Activated naive CD8-positive, alpha-beta T cell treated with anti-CD3 and anti-CD28 coated beads, Interleukin-2, amount 10 ng/mL, durations not matched to agents 7 days and 5 days (primary cell): Measurements from ENCODE around the gene TCF21. TPM values are rescaled to one million over a fixed set of nuclear protein-coding genes. Genes with fewer than 3 reads are reported as not detected.
A peak's percentile ranks its signal among the peaks of the same experiment; 100 is the strongest.
"Not testable (repeated sequence)": the region's sequence is repeated elsewhere in the genome, so short reads cannot be mapped to it uniquely, and the experiment has no call there.

Experiments
- ATAC-seq: fragments of 150-1000 bp; cut with Tn5 transposase; one replicate; pipeline ENCODE4 v1.10.0; 2021; ENCODE audit warnings: low read depth, moderate library complexity
- POLR2A ChIA-PET: fragments of 350-600 bp; sonication (Branson Sonifier 250); formaldehyde crosslinking; loops from one replicate; lab custom pipeline; 2021; ENCODE audit warnings: antibody characterized with exemption; lab: Charles Lee
- DNase-seq: peaks from one replicate; pipeline ENCODE4 v3.0.0; 2021
- H3K27ac Mint-ChIP-seq: one replicate; pipeline ENCODE4 v1.8.0; 2022; ENCODE audit warnings: mild to moderate bottlenecking, mixed read lengths
- H3K27me3 Mint-ChIP-seq: one replicate; pipeline ENCODE4 v1.8.0; 2022; ENCODE audit warnings: mild to moderate bottlenecking, moderate library complexity, mixed read lengths
- H3K36me3 Mint-ChIP-seq: one replicate; pipeline ENCODE4 v1.8.0; 2021; ENCODE audit warnings: mild to moderate bottlenecking, mixed read lengths
- H3K4me1 Mint-ChIP-seq: one replicate; pipeline ENCODE4 v1.8.0; 2021; ENCODE audit warnings: mixed read lengths
- H3K4me3 Mint-ChIP-seq: one replicate; pipeline ENCODE4 v1.8.0; 2022; ENCODE audit warnings: mild to moderate bottlenecking, moderate library complexity, mixed read lengths
- H3K9me3 Mint-ChIP-seq: one replicate; pipeline ENCODE4 v1.8.0; 2021; ENCODE audit warnings: mixed read lengths
- total RNA-seq, 2 experiments: library from RNA; stranded (reverse); gene quantifications; one replicate each; pipeline ENCODE4 v1.2.3, GENCODE V29; 2021

TCF21 gene
- not detected for total RNA-seq

DNA sequence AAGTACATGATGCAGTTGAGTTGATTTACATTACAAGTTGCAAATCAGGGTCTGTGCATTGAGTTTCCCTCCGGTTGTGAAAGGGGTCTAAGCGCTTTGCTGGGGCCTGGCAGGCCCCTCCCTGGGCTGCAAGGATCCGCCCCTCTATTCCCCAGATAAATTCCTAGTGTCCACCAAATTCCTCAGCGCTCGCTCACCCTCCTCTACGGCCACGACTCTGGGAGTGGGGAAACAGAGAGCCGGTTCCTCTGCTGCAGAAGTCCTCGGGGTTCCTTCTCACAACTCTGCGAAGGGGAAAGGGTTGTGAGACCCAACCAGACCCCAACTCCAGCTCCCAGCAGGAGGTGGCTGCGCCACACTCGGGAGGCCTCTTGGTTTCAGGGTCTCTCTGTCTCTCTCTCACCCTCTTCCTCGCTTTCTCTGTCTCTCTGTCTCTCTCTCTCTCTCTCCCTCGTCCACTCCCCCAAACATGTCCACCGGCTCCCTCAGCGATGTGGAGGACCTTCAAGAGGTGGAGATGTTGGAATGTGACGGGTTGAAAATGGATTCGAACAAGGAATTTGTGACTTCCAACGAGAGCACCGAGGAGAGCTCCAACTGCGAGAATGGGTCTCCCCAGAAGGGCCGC, at the start of gene TCF21:
TCF21 (plus strand) TSS at position 185 of the 628 bp plus-strand sequence; CDS start at position 470, 285 bp downstream.
- Mint-ChIP-seq H3K36me3 (no peaks in the 10 kb centered on the region), H3K9me3 (no peaks in the 10 kb centered on the region), H3K27ac (peak within 1 kb of the TSS; percentile 32), H3K4me1 (peaks cover 14% of the 10 kb centered on the region), H3K27me3 (peaks cover 81% of the 10 kb centered on the region), H3K4me3 (no peak within 1 kb of the TSS)
- ATAC-seq = no peak
- POLR2A ChIA-PET = no interaction called here
- DNase-seq = no peak

GRCh38 chr6:133841176-133841575, 47.7 kb upstream of the TCF21 start:
- Mint-ChIP-seq H3K27ac (no peak overlapping the region), H3K9me3 (no peaks in the 10 kb centered on the region), H3K4me3 (no peak overlapping the region), H3K36me3 (no peaks in the 10 kb centered on the region), H3K27me3 (peaks cover 38% of the 10 kb centered on the region), H3K4me1 (peaks cover 3% of the 10 kb centered on the region)
- no peak for DNase-seq
- no peak for ATAC-seq
- POLR2A ChIA-PET = no interaction called here

- POLR2A ChIA-PET = no interaction called here
- Mint-ChIP-seq H3K4me3 (no peak overlapping the region), H3K27ac (no peak overlapping the region), H3K4me1 (peaks cover 2% of the 10 kb centered on the region), H3K36me3 (no peaks in the 10 kb centered on the region), H3K9me3 (no peaks in the 10 kb centered on the region), H3K27me3 (peaks cover 39% of the 10 kb centered on the region)
- DNase-seq = no peak
- no peak for ATAC-seq
Measured at GRCh38 chr6:133843098-133843497, 45.8 kb upstream of the TCF21 start.

GRCh38 chr6:133844709-133845108, 44.2 kb upstream of the TCF21 start:
- peaks cover 36% of the 10 kb centered on the region for H3K27me3 Mint-ChIP-seq

GRCh38 chr6:133854041-133854363, 34.9 kb upstream of the TCF21 start:
- H3K27me3 Mint-ChIP-seq = peaks cover 59% of the 10 kb centered on the region
- H3K9me3 Mint-ChIP-seq = peaks cover 2% of the 10 kb centered on the region
- no peak overlapping the region for H3K4me3 Mint-ChIP-seq

More at GRCh38 chr6:133844709-133845108, 44.2 kb upstream of the TCF21 start:
- Mint-ChIP-seq H3K36me3 (no peaks in the 10 kb centered on the region), H3K4me1 (no peaks in the 10 kb centered on the region), H3K9me3 (no peaks in the 10 kb centered on the region), H3K27ac (no peak overlapping the region), H3K4me3 (no peak overlapping the region)
- DNase-seq (no peak), ATAC-seq (no peak)
- POLR2A ChIA-PET = no interaction called here

GRCh38 chr6:133854364-133855275, 34.3 kb upstream of the TCF21 start:
- POLR2A ChIA-PET = no interaction called here
- DNase-seq = no peak
- Mint-ChIP-seq H3K27ac (peak overlapping the region; percentile 26), H3K36me3 (no peaks in the 10 kb centered on the region), H3K4me3 (peak overlapping the region; percentile 14), H3K9me3 (peaks cover 2% of the 10 kb centered on the region), H3K4me1 (peaks cover 6% of the 10 kb centered on the region), H3K27me3 (peaks cover 59% of the 10 kb centered on the region)
- no peak for ATAC-seq

More at GRCh38 chr6:133854041-133854363, 34.9 kb upstream of the TCF21 start:
- Mint-ChIP-seq H3K27ac (peak overlapping the region; percentile 26), H3K4me1 (peaks cover 6% of the 10 kb centered on the region), H3K36me3 (no peaks in the 10 kb centered on the region)
- ATAC-seq (no peak), DNase-seq (no peak)
- POLR2A ChIA-PET = no interaction called here

DNA sequence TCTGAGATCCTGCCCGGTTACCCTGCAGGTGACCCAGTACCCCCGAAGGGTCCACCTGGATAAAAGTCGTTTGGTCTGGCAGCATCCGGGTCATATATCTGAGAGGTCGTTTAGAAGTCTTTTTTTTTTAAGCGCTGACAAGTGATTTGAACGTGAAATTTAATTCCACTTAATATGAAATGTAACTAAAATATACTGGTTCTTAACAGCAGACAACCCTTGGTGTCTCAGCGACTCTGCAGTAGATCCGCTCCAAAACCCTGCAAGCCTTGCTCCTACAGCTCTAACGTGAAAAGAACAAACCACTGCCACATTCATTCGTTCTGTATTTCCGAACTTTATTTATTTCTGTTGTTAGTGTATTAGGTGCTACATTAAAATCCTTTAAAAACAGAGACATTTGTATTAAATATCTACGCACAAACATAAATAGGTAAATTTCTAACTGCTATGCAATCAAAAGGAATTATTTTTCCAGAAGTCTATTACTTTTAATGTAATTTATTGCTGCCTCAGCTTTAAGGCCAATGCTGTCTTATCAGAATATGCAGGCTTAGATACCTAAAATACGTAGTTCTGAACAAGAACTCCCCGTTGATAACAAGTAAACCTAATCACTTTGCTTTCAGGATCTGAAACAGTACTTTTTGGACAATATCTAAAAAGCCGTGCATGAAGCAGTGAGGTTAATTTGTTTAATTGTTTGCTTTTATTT, 33.5 kb upstream of the TCF21 start:
- peaks cover 6% of the 10 kb centered on the region for H3K4me1 Mint-ChIP-seq
- H3K36me3 Mint-ChIP-seq = no peaks in the 10 kb centered on the region
- no peak for ATAC-seq
- DNase-seq = no peak
- peaks cover 2% of the 10 kb centered on the region for H3K9me3 Mint-ChIP-seq
- H3K27ac Mint-ChIP-seq = no peak overlapping the region
- H3K27me3 Mint-ChIP-seq = peaks cover 56% of the 10 kb centered on the region
- no peak overlapping the region for H3K4me3 Mint-ChIP-seq
- POLR2A ChIA-PET = no interaction called here

GRCh38 chr6:133855991-133856370, 32.9 kb upstream of the TCF21 start:
- no peak overlapping the region for H3K27ac Mint-ChIP-seq
- POLR2A ChIA-PET = no interaction called here
- H3K4me3 Mint-ChIP-seq = no peak overlapping the region
- ATAC-seq = no peak
- peaks cover 54% of the 10 kb centered on the region for H3K27me3 Mint-ChIP-seq
- peaks cover 2% of the 10 kb centered on the region for H3K9me3 Mint-ChIP-seq
- peaks cover 6% of the 10 kb centered on the region for H3K4me1 Mint-ChIP-seq
- H3K36me3 Mint-ChIP-seq = no peaks in the 10 kb centered on the region
- no peak for DNase-seq

DNA sequence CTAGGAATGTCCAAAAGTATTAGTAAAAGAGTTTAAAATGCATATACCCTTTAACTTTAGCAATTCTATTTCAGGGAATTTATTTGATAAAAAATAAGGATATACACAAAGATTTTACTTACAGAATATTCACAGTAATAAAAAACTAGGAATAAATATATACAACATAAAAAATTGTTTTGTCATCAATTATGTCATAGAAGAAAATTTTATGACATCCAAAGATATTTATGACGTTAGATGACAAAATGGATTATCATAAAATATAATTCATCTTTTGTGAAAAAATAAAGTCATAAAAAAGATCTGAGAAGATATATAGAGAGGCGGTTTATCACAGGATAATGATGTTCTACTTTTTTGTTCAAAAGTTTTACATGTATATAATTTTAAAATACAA, 32.0 kb upstream of the TCF21 start:
- no peak for DNase-seq
- Mint-ChIP-seq H3K27ac (no peak overlapping the region), H3K27me3 (peaks cover 48% of the 10 kb centered on the region), H3K4me3 (no peak overlapping the region), H3K4me1 (peaks cover 6% of the 10 kb centered on the region), H3K9me3 (no peaks in the 10 kb centered on the region), H3K36me3 (no peaks in the 10 kb centered on the region)
- no peak for ATAC-seq
- POLR2A ChIA-PET = no interaction called here

DNA sequence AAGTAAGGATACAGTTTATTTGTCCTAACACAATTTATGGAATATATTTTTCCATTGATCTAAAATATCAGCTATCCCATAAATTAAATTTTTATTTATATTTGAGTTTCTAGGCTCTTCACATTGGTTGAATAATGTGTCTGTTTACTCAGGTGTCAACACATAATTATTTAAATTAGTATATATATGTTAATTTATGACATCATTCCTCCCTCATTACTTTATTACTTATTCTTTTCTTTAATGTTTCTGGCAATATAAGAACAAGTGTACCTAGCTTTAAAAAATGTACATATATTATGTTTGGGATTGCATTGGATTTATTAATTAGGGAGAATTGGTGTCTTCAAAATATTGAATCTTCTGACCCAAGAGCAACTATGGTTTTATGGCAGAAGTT, 31.2 kb upstream of the TCF21 start:
- ATAC-seq (no peak), DNase-seq (no peak)
- Mint-ChIP-seq H3K9me3 (peaks cover 4% of the 10 kb centered on the region), H3K36me3 (no peaks in the 10 kb centered on the region), H3K27ac (no peak overlapping the region), H3K27me3 (peaks cover 41% of the 10 kb centered on the region), H3K4me3 (no peak overlapping the region), H3K4me1 (peaks cover 6% of the 10 kb centered on the region)
- POLR2A ChIA-PET = no interaction called here

DNA sequence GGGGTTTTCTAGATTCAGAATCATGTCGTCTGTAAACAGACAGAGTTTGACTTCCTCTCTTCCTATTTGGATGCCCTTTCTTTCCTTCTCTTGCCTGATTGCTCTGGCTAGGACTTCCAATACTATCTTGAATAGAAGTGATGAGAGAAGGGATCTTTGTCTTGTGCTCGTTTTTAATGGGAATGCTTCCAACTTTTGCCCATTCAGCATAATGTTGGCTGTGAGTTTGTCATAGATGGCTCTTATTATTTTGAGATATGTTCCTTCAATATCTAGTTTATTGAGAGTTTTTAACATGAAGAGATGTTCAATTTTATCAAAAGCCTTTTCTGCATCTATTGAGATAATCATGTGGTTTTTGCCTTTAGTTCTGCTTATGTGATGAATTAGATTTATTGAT, 27.6 kb upstream of the TCF21 start:
- DNase-seq, H3K36me3 Mint-ChIP-seq, H3K4me3 Mint-ChIP-seq, H3K4me1 Mint-ChIP-seq, H3K27ac Mint-ChIP-seq, POLR2A ChIA-PET, ATAC-seq, H3K27me3 Mint-ChIP-seq: not testable (repeated sequence)
- peaks cover 11% of the 10 kb centered on the region for H3K9me3 Mint-ChIP-seq

DNA sequence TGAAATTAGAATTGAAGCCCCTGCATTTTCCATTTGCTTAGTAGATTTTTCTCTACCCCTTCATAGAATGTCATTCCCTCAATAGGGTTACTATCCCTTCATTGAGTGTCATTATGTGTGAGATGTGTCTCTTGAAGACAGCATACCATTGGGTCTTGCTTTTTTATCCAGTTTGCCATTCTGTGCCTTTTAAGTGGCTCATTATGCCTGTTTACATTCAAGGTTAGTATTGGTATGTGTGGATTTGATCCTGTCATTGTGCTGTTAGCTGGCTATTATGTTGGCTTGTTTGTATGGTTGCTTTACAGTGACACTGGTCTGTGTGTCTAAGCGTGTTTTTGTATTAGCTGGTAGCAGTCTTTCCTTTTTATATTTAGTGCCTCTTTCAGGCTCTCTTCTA, 25.7 kb upstream of the TCF21 start:
- peaks cover 2% of the 10 kb centered on the region for H3K36me3 Mint-ChIP-seq
- peaks cover 8% of the 10 kb centered on the region for H3K27me3 Mint-ChIP-seq
- ATAC-seq (no peak), DNase-seq (no peak)
- no peak overlapping the region for H3K4me3 Mint-ChIP-seq
- POLR2A ChIA-PET = no interaction called here
- H3K4me1 Mint-ChIP-seq = no peaks in the 10 kb centered on the region
- peaks cover 11% of the 10 kb centered on the region for H3K9me3 Mint-ChIP-seq
- H3K27ac Mint-ChIP-seq = no peak overlapping the region

GRCh38 chr6:133865680-133866079, 23.2 kb upstream of the TCF21 start:
- Mint-ChIP-seq H3K4me1 (no peaks in the 10 kb centered on the region), H3K27ac (no peak overlapping the region), H3K9me3 (peaks cover 11% of the 10 kb centered on the region), H3K4me3 (no peak overlapping the region), H3K36me3 (peaks cover 2% of the 10 kb centered on the region), H3K27me3 (peaks cover 16% of the 10 kb centered on the region)
- ATAC-seq (no peak), DNase-seq (no peak)
- POLR2A ChIA-PET = no interaction called here
